Erythroblast (primary cell): ENCODE measurements around the gene TTC39A.

Source experiments
- GATA1 ChIP-seq: IDR thresholded peaks from 2 replicates; pipeline ENCODE4 v1.6.1; 2011; ENCODE audit warnings: low read depth, mild to moderate bottlenecking, control low read depth, low read length, moderate library complexity
- POLR2A ChIP-seq: IDR thresholded peaks from 2 replicates; pipeline ENCODE4 v1.6.1; 2011; ENCODE audit warnings: mild to moderate bottlenecking, low read length

- no peak for TF ChIP-seq POLR2A
- TF ChIP-seq GATA1, result no peak
Observed at GRCh38 chr1:51348147-51348527, 17.8 kb upstream of the TTC39A start.
